PC-3 (cell line): ENCODE results near the gene GDNF. TPM values are rescaled to one million over a fixed set of nuclear protein-coding genes. Genes with fewer than 3 reads are reported as not detected.

ENCODE experiments used
- ATAC-seq: fragments of 200-7000 bp; cut with Tn5 transposase; 2 replicates; pipeline ENCODE4 v1.9.1; 2020; ENCODE audit warnings: mild to moderate bottlenecking, moderate library complexity
- BruUV-seq: library from RNA; stranded (reverse); fragments of 400-500 nt; replicated peaks from 2 replicates; lab custom pipeline; 2021; lab: Mats Ljungman, UMichigan
- CTCF ChIA-PET: fragments of 300-600 bp; sonication (Branson Sonifier 250); formaldehyde crosslinking; loops from one replicate; lab custom pipeline; 2022; ENCODE audit warnings: antibody characterized with exemption; lab: Charles Lee
- POLR2A ChIA-PET: fragments of 300-600 bp; sonication (Branson Sonifier 250); formaldehyde crosslinking; loops from one replicate; lab custom pipeline; 2022; ENCODE audit warnings: antibody characterized with exemption; ENCODE audit not compliant: unreplicated experiment; lab: Charles Lee
- DNase-seq: peaks from one replicate; pipeline ENCODE4 v3.0.0-alpha.2; 2015
- H2AFZ ChIP-seq: fragments of 300-600 bp; sonication (generic); 2 replicates; pipeline ENCODE4 v1.6.0; 2016; ENCODE audit warnings: antibody characterized with exemption, low read length
- H3F3A ChIP-seq: fragments of 300-600 bp; sonication (generic); one replicate; pipeline ENCODE4 v1.6.0; 2017; ENCODE audit warnings: antibody characterized with exemption, low read length, control low read depth, mild to moderate bottlenecking; ENCODE audit not compliant: unreplicated experiment
- H3K27ac ChIP-seq: fragments of 300-600 bp; sonication (generic); 2 replicates; pipeline ENCODE4 v1.5.1; 2016; ENCODE audit warnings: mild to moderate bottlenecking, low read length
- H3K27me3 ChIP-seq: fragments of 300-600 bp; sonication (generic); 2 replicates; pipeline ENCODE4 v1.6.1; 2016; ENCODE audit warnings: low read length, mixed read lengths
- H3K36me3 ChIP-seq: fragments of 300-600 bp; sonication (generic); 2 replicates; pipeline ENCODE4 v1.6.1; 2016; ENCODE audit warnings: low read depth, mixed run types, low read length, mixed read lengths
- H3K4me1 ChIP-seq: fragments of 300-600 bp; sonication (generic); 2 replicates; pipeline ENCODE4 v1.5.1; 2016; ENCODE audit warnings: low read length; ENCODE audit not compliant: insufficient read depth
- H3K4me2 ChIP-seq: fragments of 300-600 bp; sonication (generic); 2 replicates; pipeline ENCODE4 v1.6.0; 2016; ENCODE audit warnings: low read length
- H3K4me3 ChIP-seq: fragments of 300-600 bp; sonication (generic); 2 replicates; pipeline ENCODE4 v1.5.1; 2016; ENCODE audit warnings: mild to moderate bottlenecking, low read length, mixed read lengths
- H3K79me2 ChIP-seq: fragments of 300-600 bp; sonication (generic); 2 replicates; pipeline ENCODE4 v1.6.1; 2017; ENCODE audit warnings: low read length, mixed read lengths
- H3K9ac ChIP-seq: fragments of 300-600 bp; sonication (generic); 2 replicates; pipeline ENCODE4 v1.6.0; 2016; ENCODE audit warnings: mild to moderate bottlenecking, low read length
- H3K9me2 ChIP-seq: fragments of 300-600 bp; sonication (generic); replicated peaks from 2 replicates; pipeline ENCODE4 v1.6.1; 2016; ENCODE audit warnings: mixed run types, low read length, mixed read lengths
- H3K9me3 ChIP-seq: fragments of 300-600 bp; sonication (generic); 2 replicates; pipeline ENCODE4 v1.6.1; 2016; ENCODE audit warnings: low read length, mixed read lengths
- H4K20me1 ChIP-seq: fragments of 300-600 bp; sonication (generic); 2 replicates; pipeline ENCODE4 v1.6.1; 2016; ENCODE audit warnings: low read length, mixed read lengths
- CTCF ChIP-seq: fragments of 300-600 bp; sonication (generic); conservative IDR thresholded peaks from 2 replicates; pipeline ENCODE4 v1.5.1; 2017; ENCODE audit warnings: antibody characterized with exemption, low read depth, mild to moderate bottlenecking, low read length
- EZH2 ChIP-seq: fragments of 300-600 bp; sonication (generic); IDR thresholded peaks from one replicate; pipeline ENCODE4 v1.6.1; 2017; ENCODE audit warnings: antibody characterized with exemption, mild to moderate bottlenecking, low read length; ENCODE audit not compliant: unreplicated experiment
- EZH2phosphoT487 ChIP-seq: fragments of 300-600 bp; sonication (generic); IDR thresholded peaks from 2 replicates; pipeline ENCODE4 v1.6.1; 2018; ENCODE audit warnings: mild to moderate bottlenecking, antibody characterized with exemption, low read length, borderline replicate concordance
- intact Hi-C: fragments of 100-400 bp; cut with micrococcal nuclease; formaldehyde crosslinking; loops from 2 replicates; pipeline ENCODE4 v1.9.0; 2023
- total RNA-seq: library from RNA; depleted of rRNA; stranded (reverse); fragments of >200 nt; gene quantifications from 2 replicates; pipeline ENCODE4 v1.2.3, GENCODE V29; 2014

The GDNF gene
- total RNA-seq, 1 experiment from 2014 or later, result not detected

- no peaks in the 10 kb centered on the region for H3K4me1 ChIP-seq
- intact Hi-C loops, result no loop called here
- H3K36me3 ChIP-seq, result no peaks in the 10 kb centered on the region
- H3F3A ChIP-seq, result no peaks in the 10 kb centered on the region
- H3K4me2 ChIP-seq, result no peak overlapping the region
- H3K9me2 ChIP-seq, result no peaks in the 10 kb centered on the region
- DNase-seq (no peak), ATAC-seq (no peak)
- H3K27ac ChIP-seq, result no peak overlapping the region
- H3K27me3 ChIP-seq, result peaks cover 33% of the 10 kb centered on the region; the same call in 1 of the 2 replicates
- no peaks in the 10 kb centered on the region for H4K20me1 ChIP-seq
- H3K79me2 ChIP-seq, result no peaks in the 10 kb centered on the region
- no peak overlapping the region for H3K4me3 ChIP-seq
- TF ChIP-seq CTCF, result no peak
- TF ChIP-seq EZH2phosphoT487, result no peak
- TF ChIP-seq EZH2, result no peak
- no peak overlapping the region for H2AFZ ChIP-seq
- ChIA-PET CTCF (no interaction called here), POLR2A (no interaction called here)
- no peak overlapping the region for H3K9ac ChIP-seq
- BruUV-seq, result no TSS peak
- H3K9me3 ChIP-seq, result no peaks in the 10 kb centered on the region
Measured at GRCh38 chr5:37859805-37860204, 20.0 kb upstream of the GDNF start.

GRCh38 chr5:37858250-37858649 is 18.4 kb upstream of the GDNF start:
- intact Hi-C loops, result no loop called here
- no peak for TF ChIP-seq EZH2
- no peak for TF ChIP-seq EZH2phosphoT487
- TF ChIP-seq CTCF, result no peak
- Histone ChIP-seq H3K9ac (no peak overlapping the region), H3K27ac (no peak overlapping the region), H2AFZ (no peak overlapping the region), H3K4me1 (no peaks in the 10 kb centered on the region), H3K36me3 (no peaks in the 10 kb centered on the region), H3K4me3 (no peak overlapping the region), H3K4me2 (no peak overlapping the region), H3K27me3 (peaks cover 36% of the 10 kb centered on the region; the same call in 1 of the 2 replicates), H3K79me2 (no peaks in the 10 kb centered on the region), H3K9me3 (no peaks in the 10 kb centered on the region), H3F3A (no peaks in the 10 kb centered on the region), H3K9me2 (no peaks in the 10 kb centered on the region), H4K20me1 (no peaks in the 10 kb centered on the region)
- no TSS peak for BruUV-seq
- ChIA-PET CTCF (no interaction called here), POLR2A (no interaction called here)
- DNase-seq, result no peak
- no peak for ATAC-seq

- H3F3A ChIP-seq, result no peaks in the 10 kb centered on the region
- H3K79me2 ChIP-seq, result no peaks in the 10 kb centered on the region
- no peak overlapping the region for H3K27ac ChIP-seq
- H3K36me3 ChIP-seq, result no peaks in the 10 kb centered on the region
- no peaks in the 10 kb centered on the region for H3K4me1 ChIP-seq
- no peak overlapping the region for H3K4me2 ChIP-seq
- H3K9ac ChIP-seq, result no peak overlapping the region
- no peak for DNase-seq
- no peak overlapping the region for H2AFZ ChIP-seq
- no peaks in the 10 kb centered on the region for H3K9me2 ChIP-seq
- no peaks in the 10 kb centered on the region for H4K20me1 ChIP-seq
- H3K9me3 ChIP-seq, result no peaks in the 10 kb centered on the region
- ATAC-seq, result no peak
- ChIA-PET POLR2A (no interaction called here), CTCF (no interaction called here)
- intact Hi-C loops, result no loop called here
- BruUV-seq, result no TSS peak
- TF ChIP-seq EZH2, result no peak
- no peak for TF ChIP-seq CTCF
- TF ChIP-seq EZH2phosphoT487, result no peak
- H3K4me3 ChIP-seq, result no peak overlapping the region
- peaks cover 39% of the 10 kb centered on the region; the same call in 1 of the 2 replicates for H3K27me3 ChIP-seq
Measured at GRCh38 chr5:37857696-37858095, 17.9 kb upstream of the GDNF start.
